ENCODE results near the gene CASP14.

GRCh38 chr19:15050639-15051038 is 1.4 kb downstream of the CASP14 start:
- TF ChIP-seq CTCF (IDR thresholded peaks at IDR 0.05) = no peak
- TF ChIP-seq POLR2A (IDR thresholded peaks at IDR 0.05) = no peak

Data from uterus (tissue), 2 donors.